HG03520 (cell line): Measurements from ENCODE around the gene FOXRED2.
"Not testable (repeated sequence)": the region's sequence is repeated elsewhere in the genome, so short reads cannot be mapped to it uniquely, and the experiment has no call there.

Source experiments
- ATAC-seq: cut with Tn5 transposase; IDR thresholded peaks from one replicate; pipeline ENCODE4 v1.9.1; 2021; ENCODE audit warnings: mild to moderate bottlenecking, moderate library complexity; ENCODE audit not compliant: unreplicated experiment

The FOXRED2 gene

DNA sequence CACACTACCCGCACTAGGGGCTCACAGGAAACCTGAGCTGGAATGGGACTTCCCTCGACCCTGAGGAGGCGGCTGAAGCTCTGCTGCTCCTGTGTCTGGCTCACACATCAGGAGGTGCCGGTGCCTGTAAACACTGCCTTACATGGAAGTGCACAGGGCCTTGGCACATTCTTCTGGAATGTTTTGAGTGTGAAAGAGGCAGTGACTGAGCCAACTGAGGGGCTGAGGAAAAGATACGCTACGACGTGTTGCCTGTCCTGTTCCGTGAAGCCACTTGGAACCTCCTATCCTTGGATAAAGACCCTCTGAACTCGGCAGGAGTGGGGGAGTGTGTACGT is 35.9 kb downstream of the FOXRED2 start:
- ATAC-seq = no peak

DNA sequence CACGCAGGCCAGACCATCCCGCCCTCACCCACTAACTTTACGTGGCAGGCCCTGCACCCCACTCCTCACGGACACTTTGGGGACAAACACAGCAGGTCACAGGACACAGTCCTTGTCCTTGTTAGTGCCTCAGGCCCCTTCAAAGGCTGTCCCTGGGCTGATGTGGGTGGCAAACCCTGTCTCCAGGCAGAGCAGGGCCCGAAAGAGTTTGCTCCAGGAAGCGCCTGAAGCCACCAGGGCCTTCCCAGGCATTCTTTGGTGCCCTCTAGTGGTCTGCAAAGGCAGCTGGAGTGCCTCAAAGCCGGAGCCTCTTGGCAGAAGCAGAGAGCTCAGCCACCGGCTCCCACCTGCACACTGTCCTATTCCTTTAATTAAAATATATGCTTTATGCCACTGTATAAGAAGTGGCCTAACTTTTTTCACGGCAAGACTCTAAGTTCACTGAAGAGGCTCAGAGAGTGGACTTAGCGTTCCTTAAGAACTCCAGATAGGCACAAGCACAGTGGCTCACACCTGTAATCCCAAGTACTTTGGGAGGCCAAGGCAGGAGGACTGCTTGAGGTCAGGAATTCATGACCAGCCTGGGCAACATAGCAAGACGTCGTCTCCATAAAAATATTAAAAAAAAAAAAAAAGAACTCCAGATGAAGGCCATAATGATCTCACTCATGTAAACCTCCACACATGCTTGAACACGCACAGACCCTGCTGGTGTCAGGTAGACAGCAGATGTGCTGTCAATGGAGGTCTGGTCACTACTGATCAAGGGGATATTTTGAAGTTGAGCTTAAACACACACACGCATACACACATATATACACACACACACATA is 36.5 kb downstream of the FOXRED2 start:
- ATAC-seq = no peak

GRCh38 chr22:36469094-36469710 is 37.6 kb downstream of the FOXRED2 start:
- ATAC-seq = no peak

- no peak for ATAC-seq
Observed at GRCh38 chr22:36467946-36468345, 38.9 kb downstream of the FOXRED2 start.

DNA sequence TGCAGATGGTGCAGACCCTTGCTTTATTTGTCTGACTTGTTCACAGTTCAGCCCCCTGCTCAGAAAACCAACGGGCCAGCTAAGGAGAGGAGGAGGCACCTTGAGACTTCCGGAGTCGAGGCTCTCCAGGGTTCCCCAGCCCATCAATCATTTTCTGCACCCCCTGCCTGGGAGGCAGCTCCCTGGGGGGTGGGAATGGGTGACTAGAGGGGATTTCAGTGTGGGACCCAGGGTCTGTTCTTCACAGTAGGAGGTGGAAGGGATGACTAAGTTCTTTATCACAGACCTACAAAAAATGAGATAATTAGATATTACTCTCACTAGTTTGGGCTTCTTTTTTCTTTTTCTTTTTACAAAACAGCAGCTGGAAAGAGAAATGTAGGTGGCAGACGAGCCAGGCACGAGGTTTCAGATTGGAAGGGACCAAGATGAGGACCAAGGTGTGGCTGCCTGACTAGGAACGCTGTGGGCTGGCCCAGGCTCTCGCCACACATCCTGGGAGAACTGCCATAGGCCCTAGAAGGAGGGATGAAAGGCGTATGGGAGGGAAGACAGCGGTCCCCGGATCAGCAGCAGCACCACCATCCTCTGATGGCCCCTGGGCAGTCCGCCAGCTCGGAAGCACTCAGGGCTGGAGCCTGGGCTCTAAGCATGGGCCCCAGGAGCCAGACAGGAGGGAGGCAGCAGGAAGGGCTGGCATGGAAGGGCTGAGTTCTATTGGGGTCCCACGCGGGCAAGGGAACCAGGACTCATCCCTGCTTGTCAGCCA is 39.6 kb downstream of the FOXRED2 start:
- no peak for ATAC-seq

DNA sequence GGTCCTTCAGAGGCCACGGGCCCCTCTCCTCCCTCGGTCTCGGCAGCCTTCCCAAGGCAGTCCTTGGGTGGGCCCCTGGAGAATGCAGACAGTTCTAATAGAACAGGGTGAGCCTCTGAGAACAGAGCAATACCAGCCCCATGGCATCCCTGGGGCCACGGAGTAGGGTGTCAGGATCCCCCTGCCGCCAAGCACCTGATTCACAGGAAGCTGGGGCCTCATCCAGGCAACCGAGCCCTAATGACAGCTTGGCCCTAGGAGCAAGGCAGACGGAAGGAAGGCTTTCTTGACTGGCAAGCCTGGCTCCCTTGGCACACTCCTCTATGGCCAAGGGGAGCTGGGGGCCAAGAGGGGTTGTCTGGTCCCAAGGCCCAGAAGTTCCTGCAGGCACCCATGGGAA is 40.6 kb downstream of the FOXRED2 start:
- no peak for ATAC-seq

GRCh38 chr22:36465232-36466021 is 41.4 kb downstream of the FOXRED2 start:
- no peak for ATAC-seq

GRCh38 chr22:36464715-36465231 is 42.1 kb downstream of the FOXRED2 start:
- no peak for ATAC-seq

- no peak for ATAC-seq
Observed at GRCh38 chr22:36463783-36464184, 43.1 kb downstream of the FOXRED2 start.

DNA sequence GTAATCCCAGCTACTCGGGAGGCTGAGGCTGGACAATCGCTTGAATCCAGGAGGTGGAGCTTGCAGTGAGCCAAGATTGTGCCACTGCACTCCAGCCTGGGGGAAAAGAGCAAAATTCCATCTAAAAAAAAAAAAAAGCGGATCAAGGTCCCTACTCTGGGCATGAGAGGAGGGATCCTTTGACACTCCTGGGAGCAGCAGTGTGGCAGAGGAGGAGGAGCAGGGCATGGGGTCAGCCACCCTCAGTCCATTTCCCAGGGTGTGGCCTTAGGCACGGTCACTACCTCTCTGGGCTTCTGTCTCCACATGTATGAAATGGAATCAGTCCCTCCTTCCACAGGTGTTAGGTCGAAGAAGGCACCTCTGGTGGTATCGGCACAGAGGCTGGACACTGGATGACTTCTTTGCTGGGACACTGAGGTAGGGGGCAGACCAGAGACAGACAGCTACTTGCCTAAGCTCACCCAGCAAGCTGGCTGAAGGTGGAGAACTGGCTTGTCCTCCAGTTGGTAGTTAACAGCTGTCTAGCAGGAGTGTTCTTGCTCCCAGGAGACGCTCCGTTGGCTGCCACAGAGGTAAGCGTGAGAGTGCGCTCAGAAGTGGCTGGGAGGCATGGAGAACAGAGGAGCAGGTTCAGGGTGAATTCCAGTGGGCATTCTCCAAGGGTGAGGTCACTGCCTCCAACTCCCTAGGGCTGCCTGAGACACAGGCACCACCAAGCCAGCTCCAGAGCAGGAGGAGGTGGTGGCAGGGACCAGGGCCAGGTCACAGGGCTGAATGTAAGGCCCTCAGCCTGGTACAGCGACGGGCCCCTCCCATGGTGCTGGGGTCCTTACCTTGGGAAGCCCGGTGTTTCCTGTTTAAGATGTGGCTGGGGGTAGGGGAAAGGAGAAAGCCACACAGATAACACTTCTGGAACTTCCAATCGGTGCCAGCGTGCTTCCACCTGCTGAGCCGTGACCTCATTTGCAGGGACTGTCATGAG is 44.9 kb downstream of the FOXRED2 start:
- ATAC-seq = no peak

GRCh38 chr22:36460202-36460601 is 46.6 kb downstream of the FOXRED2 start:
- no peak for ATAC-seq

DNA sequence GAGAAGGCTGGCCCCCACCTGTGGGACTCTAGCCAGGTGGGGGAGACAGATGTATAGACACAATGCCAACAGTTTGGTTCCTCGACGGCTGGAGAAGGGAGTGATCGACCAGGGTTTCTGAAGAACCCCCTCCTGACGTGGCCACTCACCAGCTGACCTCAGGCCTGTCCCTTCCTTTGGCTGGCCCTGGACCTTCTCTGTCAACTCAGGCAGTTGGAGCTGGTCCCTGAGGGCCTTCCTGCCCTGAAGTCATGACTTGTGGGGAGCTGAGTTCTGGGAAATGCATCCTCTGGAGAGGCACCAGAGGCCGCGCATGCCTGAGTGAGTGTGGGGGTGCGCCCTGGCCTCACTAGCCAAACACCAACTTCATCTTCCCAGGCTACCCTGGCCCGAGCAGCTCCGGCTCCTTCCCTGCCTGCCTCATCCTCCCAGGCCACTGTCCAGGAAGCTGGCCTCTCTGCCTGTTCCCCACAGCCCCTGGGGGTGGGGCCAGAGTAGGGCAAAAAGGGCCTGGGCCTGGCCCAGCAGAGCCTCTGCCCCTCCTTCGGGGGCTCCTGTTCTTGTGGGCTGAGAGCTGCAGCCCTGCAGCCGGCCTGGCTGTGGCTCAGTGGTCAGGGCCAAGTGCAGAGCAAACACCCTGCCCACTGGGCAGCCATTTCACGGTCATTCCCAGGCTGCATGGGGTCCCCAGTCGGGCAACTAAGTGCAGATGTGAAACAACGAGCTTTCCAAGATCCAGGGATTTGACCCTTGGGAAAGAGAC is 49.0 kb downstream of the FOXRED2 start:
- no peak for ATAC-seq

- ATAC-seq = no peak
Observed at GRCh38 chr22:36456464-36456845, 50.4 kb downstream of the FOXRED2 start.

DNA sequence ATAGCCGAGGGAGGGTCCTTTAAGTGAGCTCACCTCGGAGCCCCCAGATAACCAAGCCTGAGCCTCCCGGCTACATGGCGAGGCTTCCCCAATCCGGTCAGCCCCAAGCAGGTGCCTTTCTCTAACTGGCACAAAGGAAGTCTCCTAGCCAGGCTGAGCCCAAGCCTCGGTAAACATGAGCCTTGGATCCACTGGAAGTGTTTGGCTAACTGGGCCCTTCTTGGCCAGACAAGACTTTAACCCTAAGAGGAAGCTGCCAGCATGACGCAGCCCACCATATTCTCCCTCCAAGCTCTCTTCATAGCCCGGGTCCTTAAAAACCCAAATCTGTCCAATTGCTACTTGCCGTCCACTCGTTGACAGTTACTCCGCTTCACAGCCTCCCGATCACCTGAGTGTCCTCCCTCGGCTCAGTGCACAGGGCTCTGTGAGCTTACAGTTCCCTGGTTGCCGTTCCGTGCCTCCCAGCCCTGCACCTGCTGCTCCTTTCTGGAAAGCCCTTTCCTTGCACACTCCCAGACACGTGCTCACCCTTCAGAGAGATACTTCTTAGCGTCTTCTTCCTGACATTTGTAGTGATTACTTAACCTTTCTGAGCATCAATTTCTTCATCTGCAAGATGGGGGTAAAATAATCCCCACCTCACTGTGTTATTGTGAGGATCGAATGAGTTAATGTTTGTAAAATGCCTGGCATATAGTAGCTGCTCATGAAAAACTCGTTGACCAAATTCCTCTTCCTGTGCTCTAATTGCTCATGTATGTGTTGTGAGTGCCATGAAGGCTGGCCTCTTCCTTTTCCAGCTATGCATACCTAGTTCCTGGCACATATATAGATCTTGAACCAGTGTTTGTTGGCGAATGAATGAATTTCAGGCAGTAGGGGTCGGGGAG is 51.0 kb downstream of the FOXRED2 start:
- ATAC-seq = no peak

GRCh38 chr22:36454916-36455570 is 51.8 kb downstream of the FOXRED2 start:
- peak; percentile 51 for ATAC-seq

DNA sequence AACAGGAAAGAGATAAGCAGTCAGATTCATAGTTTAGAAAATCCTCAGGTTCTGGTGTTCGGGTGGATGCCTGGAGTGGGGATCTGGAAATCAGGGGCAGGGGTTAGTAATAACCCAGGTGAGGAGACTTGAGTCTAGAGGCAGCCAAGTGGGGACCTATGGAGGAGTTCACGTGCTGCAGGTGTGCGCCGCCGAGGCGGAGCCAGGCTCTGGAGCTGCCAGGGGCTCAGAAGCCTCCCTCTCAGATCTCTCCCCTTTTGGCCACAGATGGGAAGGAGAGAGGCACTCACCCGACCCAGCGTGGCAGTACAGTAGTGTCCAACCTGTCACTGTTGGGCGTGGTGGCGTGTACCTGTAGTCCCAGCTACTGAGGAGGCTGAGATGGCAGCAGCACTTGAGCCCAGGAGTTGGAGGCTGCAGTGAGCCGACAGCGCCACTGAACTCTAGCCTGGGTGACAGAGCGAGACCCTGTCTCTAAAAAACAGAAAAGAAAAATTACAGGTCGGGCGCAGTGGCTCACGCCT is 52.9 kb downstream of the FOXRED2 start:
- ATAC-seq = no peak

DNA sequence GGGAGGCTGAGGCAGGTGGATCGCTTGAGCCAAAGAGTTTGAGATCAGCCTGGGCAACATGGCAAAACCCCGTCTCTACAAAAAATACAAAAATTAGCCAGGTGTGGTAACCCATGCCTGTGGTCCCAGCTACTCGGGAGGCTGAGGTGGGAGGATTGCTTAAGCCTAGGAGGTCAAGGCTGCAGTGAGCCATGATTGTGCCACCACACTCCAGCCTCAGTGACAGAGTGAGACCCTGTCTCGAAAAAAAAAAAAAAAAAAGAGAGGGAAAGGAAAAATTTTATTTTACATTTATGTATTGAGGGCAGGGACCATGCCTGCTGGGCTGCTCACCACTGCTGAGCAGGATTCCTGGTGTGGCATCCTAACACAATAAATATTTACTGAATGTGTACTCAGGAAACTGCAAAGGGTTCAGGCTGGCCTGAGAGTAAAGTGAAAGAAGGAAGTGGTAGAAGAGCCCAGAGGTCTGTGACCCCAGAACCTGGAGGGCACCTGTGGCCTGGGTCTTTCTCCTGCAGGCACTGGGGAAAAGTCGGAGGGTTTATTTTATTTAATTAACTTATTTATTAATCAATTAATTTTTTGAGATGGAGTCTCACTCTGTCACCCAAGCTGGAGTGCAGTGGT is 53.7 kb downstream of the FOXRED2 start:
- not testable (repeated sequence) for ATAC-seq
